A673 (cell line): Measurements from ENCODE around the gene PHAX. TPM values are rescaled to one million over a fixed set of nuclear protein-coding genes. Genes with fewer than 3 reads are reported as not detected.

ENCODE experiments used
- BruUV-seq: library from RNA; stranded (reverse); fragments of 400-500 nt; replicated peaks from 2 replicates; lab custom pipeline; 2021; lab: Mats Ljungman, UMichigan
- CTCF ChIA-PET: fragments of 300-600 bp; sonication (Branson Sonifier 250); formaldehyde crosslinking; loops from one replicate; lab custom pipeline; 2022; ENCODE audit warnings: antibody characterized with exemption; lab: Charles Lee
- POLR2A ChIA-PET: fragments of 300-600 bp; sonication (Branson Sonifier 250); formaldehyde crosslinking; loops from one replicate; lab custom pipeline; 2022; ENCODE audit warnings: antibody characterized with exemption; ENCODE audit not compliant: low non-redundant PET; lab: Charles Lee
- DNase-seq: peaks from one replicate; pipeline ENCODE4 v3.0.0-alpha.2; 2015; ENCODE audit warnings: low spot score
- H3K27ac ChIP-seq: fragments of 200-600 bp; sonication (generic); 2 replicates; pipeline ENCODE4 v1.5.1; 2016; ENCODE audit warnings: mixed run types, low read depth, mild to moderate bottlenecking, mixed read lengths, antibody characterized with exemption, low read length; ENCODE audit not compliant: poor library complexity, severe bottlenecking
- H3K27me3 ChIP-seq: fragments of 200-600 bp; sonication (generic); replicated peaks from 2 replicates; pipeline ENCODE4 v1.6.1; 2017; ENCODE audit warnings: mixed run types, low read depth, mild to moderate bottlenecking, mixed read lengths, antibody characterized with exemption, low read length; ENCODE audit not compliant: insufficient read depth, poor library complexity
- H3K36me3 ChIP-seq: fragments of 200-600 bp; sonication (generic); 2 replicates; pipeline ENCODE4 v1.6.1; 2016; ENCODE audit warnings: mixed run types, mild to moderate bottlenecking, mixed read lengths, antibody characterized with exemption, low read length; ENCODE audit not compliant: insufficient read depth, poor library complexity, severe bottlenecking
- H3K4me1 ChIP-seq: fragments of 200-600 bp; sonication (generic); 2 replicates; pipeline ENCODE4 v1.6.1; 2017; ENCODE audit warnings: mixed run types, mild to moderate bottlenecking, mixed read lengths, antibody characterized with exemption, low read length; ENCODE audit not compliant: insufficient read depth, poor library complexity, severe bottlenecking
- H3K4me3 ChIP-seq: fragments of 200-600 bp; sonication (generic); 2 replicates; pipeline ENCODE4 v1.5.1; 2016; ENCODE audit warnings: low read depth, mixed run types, mild to moderate bottlenecking, mixed read lengths, low read length; ENCODE audit not compliant: poor library complexity, severe bottlenecking
- H3K9me3 ChIP-seq: fragments of 200-600 bp; sonication (generic); 2 replicates; pipeline ENCODE4 v1.6.1; 2016; ENCODE audit warnings: mixed run types, low read depth, mild to moderate bottlenecking, mixed read lengths, antibody characterized with exemption, low read length; ENCODE audit not compliant: poor library complexity, severe bottlenecking
- CTCF ChIP-seq: fragments of 300-800, 200-600 bp; sonication (generic); conservative IDR thresholded peaks from 2 replicates; pipeline ENCODE4 v1.5.1; 2017; ENCODE audit warnings: low read depth, mild to moderate bottlenecking, antibody characterized with exemption, low read length, moderate library complexity, mixed read lengths
- EZH2 ChIP-seq: fragments of 200-600 bp; sonication (generic); IDR thresholded peaks from 2 replicates; pipeline ENCODE4 v1.6.1; 2017; ENCODE audit warnings: borderline replicate concordance, low read depth, mild to moderate bottlenecking, mixed read lengths, antibody characterized with exemption, low read length; ENCODE audit not compliant: poor library complexity, severe bottlenecking
- intact Hi-C: fragments of 100-400 bp; cut with micrococcal nuclease; formaldehyde crosslinking; loops from one replicate; pipeline ENCODE4 v1.10.0; 2022; ENCODE audit not compliant: unreplicated experiment
- total RNA-seq: library from RNA; stranded (reverse); gene quantifications from 2 replicates; pipeline ENCODE4 v1.2.3, GENCODE V29; 2021

The PHAX gene
- total RNA-seq, 1 experiment from 2014 or later: 71.3 TPM

GRCh38 chr5:126561908-126562307, 38.8 kb upstream of the PHAX start:
- intact Hi-C loops: no loop called here
- POLR2A ChIA-PET: interaction anchor here (0.7 kb wide), 1 partner anchor 106 kb away, joined by 3 read pairs; no protein-coding TSS in a partner anchor
- no peak overlapping the region for H3K27ac ChIP-seq
- peaks cover 12% of the 10 kb centered on the region for H3K36me3 ChIP-seq
- no peaks in the 10 kb centered on the region for H3K4me1 ChIP-seq
- no peaks in the 10 kb centered on the region for H3K27me3 ChIP-seq
- CTCF ChIA-PET: interaction anchor here (0.7 kb wide), 1 partner anchor 985 kb away, joined by 4 read pairs; no protein-coding TSS in a partner anchor
- DNase-seq: no peak
- TF ChIP-seq EZH2 (no peak), CTCF (0 out of 2 replicates have a peak, but pooled peaks have one; percentile 15)
- H3K9me3 ChIP-seq: no peaks in the 10 kb centered on the region
- no TSS peak for BruUV-seq
- H3K4me3 ChIP-seq: no peak overlapping the region

- TF ChIP-seq EZH2 (no peak), CTCF (no peak)
- no TSS peak for BruUV-seq
- intact Hi-C loops: no loop called here
- Histone ChIP-seq H3K27me3 (no peaks in the 10 kb centered on the region), H3K4me3 (no peak overlapping the region), H3K27ac (no peak overlapping the region), H3K36me3 (peaks cover 12% of the 10 kb centered on the region), H3K9me3 (no peaks in the 10 kb centered on the region), H3K4me1 (no peaks in the 10 kb centered on the region)
- ChIA-PET CTCF (interaction anchor here (0.7 kb wide), 1 partner anchor 986 kb away, joined by 4 read pairs; no protein-coding TSS in a partner anchor), POLR2A (no interaction called here)
- no peak for DNase-seq
Observed at GRCh38 chr5:126562823-126563222, 37.9 kb upstream of the PHAX start.

- TF ChIP-seq EZH2 (no peak), CTCF (no peak)
- Histone ChIP-seq H3K27ac (no peak overlapping the region), H3K4me3 (no peak overlapping the region), H3K4me1 (no peaks in the 10 kb centered on the region), H3K9me3 (no peaks in the 10 kb centered on the region), H3K27me3 (no peaks in the 10 kb centered on the region), H3K36me3 (peaks cover 25% of the 10 kb centered on the region)
- POLR2A ChIA-PET: no interaction called here
- DNase-seq: no peak
- no TSS peak for BruUV-seq
- intact Hi-C loops: no loop called here
- CTCF ChIA-PET: no interaction called here
Observed at GRCh38 chr5:126568206-126568755, 32.5 kb upstream of the PHAX start.
